ENCODE results near the gene PCOLCE2.
"Not testable (repeated sequence)": the region's sequence is repeated elsewhere in the genome, so short reads cannot be mapped to it uniquely, and the experiment has no call there.

DNA sequence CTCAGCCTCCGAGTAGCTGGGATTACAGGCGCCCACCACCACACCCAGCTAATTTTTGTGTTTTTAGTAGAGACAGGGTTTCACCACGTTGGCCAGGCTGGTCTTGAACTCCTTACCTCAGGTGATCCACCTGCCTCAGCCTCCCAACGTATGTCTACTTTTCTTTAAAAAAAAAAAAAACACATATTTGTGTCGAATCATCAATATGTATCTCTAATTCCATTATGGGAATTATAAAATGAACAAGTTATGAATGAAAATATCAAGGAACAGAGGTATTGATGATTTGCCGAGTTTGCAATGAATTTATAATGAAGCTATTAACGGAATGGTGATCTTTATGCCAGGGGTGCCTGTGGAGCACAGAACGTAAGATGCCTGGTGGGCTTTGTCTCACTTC, 5.3 kb downstream of the PCOLCE2 start:
- TF ChIP-seq, protein P1, sequence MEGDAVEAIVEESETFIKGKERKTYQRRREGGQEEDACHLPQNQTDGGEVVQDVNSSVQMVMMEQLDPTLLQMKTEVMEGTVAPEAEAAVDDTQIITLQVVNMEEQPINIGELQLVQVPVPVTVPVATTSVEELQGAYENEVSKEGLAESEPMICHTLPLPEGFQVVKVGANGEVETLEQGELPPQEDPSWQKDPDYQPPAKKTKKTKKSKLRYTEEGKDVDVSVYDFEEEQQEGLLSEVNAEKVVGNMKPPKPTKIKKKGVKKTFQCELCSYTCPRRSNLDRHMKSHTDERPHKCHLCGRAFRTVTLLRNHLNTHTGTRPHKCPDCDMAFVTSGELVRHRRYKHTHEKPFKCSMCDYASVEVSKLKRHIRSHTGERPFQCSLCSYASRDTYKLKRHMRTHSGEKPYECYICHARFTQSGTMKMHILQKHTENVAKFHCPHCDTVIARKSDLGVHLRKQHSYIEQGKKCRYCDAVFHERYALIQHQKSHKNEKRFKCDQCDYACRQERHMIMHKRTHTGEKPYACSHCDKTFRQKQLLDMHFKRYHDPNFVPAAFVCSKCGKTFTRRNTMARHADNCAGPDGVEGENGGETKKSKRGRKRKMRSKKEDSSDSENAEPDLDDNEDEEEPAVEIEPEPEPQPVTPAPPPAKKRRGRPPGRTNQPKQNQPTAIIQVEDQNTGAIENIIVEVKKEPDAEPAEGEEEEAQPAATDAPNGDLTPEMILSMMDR (IDR thresholded peaks at IDR 0.05; ENCODE audit: low read depth, low read length, poor library complexity, severe bottlenecking) = not testable (repeated sequence)
- TF ChIP-seq EZH2phosphoT487 (IDR thresholded peaks at IDR 0.05; ENCODE audit: borderline replicate concordance, low read length) = not testable (repeated sequence)
